IMR-90 (cell line): Measurements from ENCODE around the gene LGI1. TPM values are rescaled to one million over a fixed set of nuclear protein-coding genes. Genes with fewer than 3 reads are reported as not detected.

Experiments used
- ATAC-seq: fragments of 200-7000 bp; cut with Tn5 transposase; 2 replicates; pipeline ENCODE4 v1.9.1; 2020; ENCODE audit warnings: low read depth, mild to moderate bottlenecking, moderate library complexity
- BruUV-seq: library from RNA; stranded (reverse); fragments of 400-500 nt; replicated peaks from 2 replicates; lab custom pipeline; 2021; lab: Mats Ljungman, UMichigan
- CTCF ChIA-PET: fragments of 300-600 bp; formaldehyde crosslinking; extraction: SDS; loops from one replicate; lab custom pipeline; 2021; ENCODE audit warnings: antibody characterized with exemption; lab: Yijun Ruan, JAX
- POLR2A ChIA-PET: fragments of 300-600 bp; sonication (Branson Sonifier 250); formaldehyde crosslinking; loops from one replicate; lab custom pipeline; 2022; ENCODE audit warnings: antibody characterized with exemption; ENCODE audit not compliant: unreplicated experiment; lab: Charles Lee
- DNase-seq: peaks from one replicate; pipeline ENCODE4 v3.0.0; 2013
- H2AFZ ChIP-seq: replicated peaks from 2 replicates; pipeline ENCODE3; 2013; ENCODE audit warnings: low read length, mild to moderate bottlenecking; ENCODE audit not compliant: poor library complexity
- H2AK5ac ChIP-seq: 2 replicates; pipeline ENCODE4 v1.6.1; 2013; ENCODE audit warnings: low read depth, low read length, inconsistent platforms
- H2AK9ac ChIP-seq: replicated peaks from 2 replicates; pipeline ENCODE3; 2013; ENCODE audit warnings: mild to moderate bottlenecking, low read depth, low read length, moderate library complexity; ENCODE audit not compliant: poor library complexity
- H2BK120ac ChIP-seq: 2 replicates; pipeline ENCODE4 v1.6.1; 2013; ENCODE audit warnings: low read depth, low read length, inconsistent platforms
- H2BK15ac ChIP-seq: 3 replicates; pipeline ENCODE4 v1.6.1; 2013; ENCODE audit warnings: low read depth, low read length, inconsistent platforms
- H2BK20ac ChIP-seq: 2 replicates; pipeline ENCODE4 v1.6.1; 2013; ENCODE audit warnings: low read depth, mild to moderate bottlenecking, inconsistent platforms, low read length, moderate library complexity
- H2BK5ac ChIP-seq: 2 replicates; pipeline ENCODE4 v1.6.1; 2013; ENCODE audit warnings: mild to moderate bottlenecking, low read depth, low read length, inconsistent platforms; ENCODE audit not compliant: poor library complexity, severe bottlenecking
- H3K14ac ChIP-seq: replicated peaks from 2 replicates; pipeline ENCODE4 v1.6.1; 2013; ENCODE audit warnings: low read depth, low read length, inconsistent platforms
- H3K18ac ChIP-seq: 2 replicates; pipeline ENCODE4 v1.6.1; 2013; ENCODE audit warnings: low read depth, low read length, control low read depth
- H3K23ac ChIP-seq: 2 replicates; pipeline ENCODE4 v1.6.1; 2013; ENCODE audit warnings: low read depth, low read length, inconsistent platforms
- H3K27ac ChIP-seq: 2 replicates; pipeline ENCODE4 v1.5.1; 2013; ENCODE audit warnings: mild to moderate bottlenecking, control low read depth, low read length; ENCODE audit not compliant: insufficient read depth
- H3K27me3 ChIP-seq: 2 replicates; pipeline ENCODE4 v1.6.1; 2013; ENCODE audit warnings: low read length; ENCODE audit not compliant: control insufficient read depth, insufficient read depth
- H3K36me3 ChIP-seq: 2 replicates; pipeline ENCODE4 v1.6.1; 2013; ENCODE audit warnings: low read length, mixed read lengths; ENCODE audit not compliant: control insufficient read depth, insufficient read depth
- H3K4ac ChIP-seq: 2 replicates; pipeline ENCODE4 v1.6.1; 2013; ENCODE audit warnings: low read depth, low read length, inconsistent platforms
- H3K4me1 ChIP-seq: 2 replicates; pipeline ENCODE4 v1.6.1; 2013; ENCODE audit warnings: low read length, mixed read lengths; ENCODE audit not compliant: control insufficient read depth, insufficient read depth
- H3K4me2 ChIP-seq: 2 replicates; pipeline ENCODE4 v1.6.1; 2013; ENCODE audit warnings: low read depth, mild to moderate bottlenecking, control low read depth, low read length, moderate library complexity
- H3K4me3 ChIP-seq: 2 replicates; pipeline ENCODE4 v1.5.1; 2013; ENCODE audit warnings: low read depth, mild to moderate bottlenecking, control low read depth, low read length, moderate library complexity; ENCODE audit not compliant: insufficient read depth
- H3K56ac ChIP-seq: 2 replicates; pipeline ENCODE4 v1.6.1; 2013; ENCODE audit warnings: low read length, inconsistent platforms; ENCODE audit not compliant: insufficient read depth; ENCODE audit errors: extremely low read depth
- H3K79me1 ChIP-seq, 2 experiments: 2 replicates each; pipeline ENCODE4 v1.6.1; 2013; ENCODE audit warnings: low read length in 2 of 2, inconsistent platforms in 1 of 2, low read depth in 1 of 2
- H3K9ac ChIP-seq: 2 replicates; pipeline ENCODE4 v1.6.1; 2013; ENCODE audit warnings: low read depth, low read length, control low read depth
- H3K9me1 ChIP-seq: 2 replicates; pipeline ENCODE4 v1.6.1; 2013; ENCODE audit warnings: low read length, inconsistent platforms; ENCODE audit not compliant: insufficient read depth
- H3K9me3 ChIP-seq: 2 replicates; pipeline ENCODE4 v1.6.1; 2013; ENCODE audit warnings: low read length; ENCODE audit not compliant: control insufficient read depth, insufficient read depth
- H4K20me1 ChIP-seq: 2 replicates; pipeline ENCODE4 v1.6.1; 2013; ENCODE audit warnings: low read length, inconsistent platforms; ENCODE audit not compliant: insufficient read depth
- H4K5ac ChIP-seq: 2 replicates; pipeline ENCODE4 v1.6.1; 2013; ENCODE audit warnings: mild to moderate bottlenecking, low read depth, low read length, control low read depth
- H4K8ac ChIP-seq, 2 experiments: 2 replicates each; pipeline ENCODE4 v1.6.1; 2013; ENCODE audit warnings: low read depth in 2 of 2, low read length in 2 of 2, control low read depth in 1 of 2, inconsistent platforms in 1 of 2
- H4K91ac ChIP-seq: 2 replicates; pipeline ENCODE4 v1.6.1; 2013; ENCODE audit warnings: low read depth, low read length, inconsistent platforms; ENCODE audit not compliant: insufficient read depth
- CEBPB ChIP-seq: IDR thresholded peaks from 2 replicates; pipeline ENCODE4 v1.6.1; 2012; ENCODE audit warnings: low read depth, low read length, improper control_type of control experiment
- CTCF ChIP-seq: conservative IDR thresholded peaks from 2 replicates; pipeline ENCODE4 v1.5.1; 2012; ENCODE audit warnings: mild to moderate bottlenecking, low read depth, low read length, improper control_type of control experiment
- RAD21 ChIP-seq: IDR thresholded peaks from 2 replicates; pipeline ENCODE4 v1.6.1; 2012; ENCODE audit warnings: low read length, improper control_type of control experiment
- SMC3 ChIP-seq: fragments of 150-350 bp; IDR thresholded peaks from 2 replicates; pipeline ENCODE4 v1.6.1; 2016; ENCODE audit warnings: low read depth, mild to moderate bottlenecking, antibody characterized with exemption, low read length, moderate library complexity
- WGBS, 2 experiments: methylation state at CpG; one replicate each; pipeline versions ENCODE4 v1.1.5 to v1.1.7; 2013; ENCODE audit warnings: missing lambda C conversion rate in 2 of 2; ENCODE audit not compliant: insufficient read length in 1 of 2; ENCODE audit errors: extremely low coverage in 2 of 2; 5-methylcytosine and 5-hydroxymethylcytosine counted together
- dilution Hi-C: fragments of 300-500 bp; cut with HindIII; formaldehyde crosslinking; loops from one replicate; pipeline ENCODE4 v1.14.3; 2018; ENCODE audit warnings: low sequenced_read_pairs; ENCODE audit not compliant: unreplicated experiment
- in situ Hi-C: fragments of 300-500 bp; cut with MboI; formaldehyde crosslinking; loops from 3 replicates; pipeline ENCODE4 v1.14.3; 2019; ENCODE audit warnings: low sequenced_read_pairs, inconsistent platforms, mixed read lengths
- intact Hi-C: fragments of 100-400 bp; cut with micrococcal nuclease; formaldehyde crosslinking; loops from 2 replicates; pipeline ENCODE4 v1.10.0; 2022
- polyA plus RNA-seq, 3 experiments: library from polyadenylated mRNA; depleted of rRNA; stranded (reverse); fragments of >200 nt; gene quantifications; 2 replicates each; pipeline ENCODE4 v1.2.3, GENCODE V29; 2012; ENCODE audit warnings: low replicate concordance in 1 of 3
- total RNA-seq: library from RNA; depleted of rRNA; stranded (reverse); fragments of >200 nt; gene quantifications from 2 replicates; pipeline ENCODE4 v1.2.3, GENCODE V29; 2012

Gene LGI1
- total and polyA plus RNA-seq, 2 of the 4 experiments (the other 2 are of a cell fraction) = not detected

GRCh38 chr10:93816123-93816747 is 58.5 kb downstream of the LGI1 start:
- Histone ChIP-seq H3K4ac (no peak overlapping the region), H3K36me3 (no peaks in the 10 kb centered on the region), H4K20me1 (no peaks in the 10 kb centered on the region), H3K9me3 (peaks cover 3% of the 10 kb centered on the region; the same call in 1 of the 2 replicates), H3K4me1 (peaks cover 6% of the 10 kb centered on the region), H2AK5ac (no peak overlapping the region), H2BK120ac (no peak overlapping the region), H3K23ac (no peak overlapping the region), H3K18ac (no peak overlapping the region), H2BK20ac (no peak overlapping the region), H2BK5ac (no peak overlapping the region), H4K8ac (no peak overlapping the region), H3K14ac (no peak overlapping the region), H3K9me1 (peaks cover 3% of the 10 kb centered on the region), H3K4me2 (no peak overlapping the region), H4K91ac (no peak overlapping the region), H3K9ac (no peak overlapping the region), H3K27ac (no peak overlapping the region), H3K79me1 (no peaks in the 10 kb centered on the region), H3K4me3 (no peak overlapping the region), H3K56ac (no peak overlapping the region), H2AK9ac (no peak overlapping the region), H2BK15ac (no peak overlapping the region), H4K5ac (no peak overlapping the region), H3K27me3 (peaks cover 21% of the 10 kb centered on the region), H2AFZ (no peak overlapping the region)
- DNase-seq = peak; percentile 47
- CTCF ChIA-PET = interaction anchor here (0.8 to 1.4 kb wide), 5 partner anchors 11 to 261 kb away, joined by 3 to 12 read pairs (median 4); no protein-coding TSS in a partner anchor
- TF ChIP-seq RAD21 (peak; percentile 69), SMC3 (peak; percentile 71), CTCF (peak; percentile 65), CEBPB (no peak)
- intact Hi-C loops = loop anchor here (1.0 to 2.0 kb wide), 3 partner anchors 71 to 262 kb away; partner anchors contain the start of gene FRA10AC1
- WGBS, 2 experiments = no CpG with 5 or more reads among the region's 8 CpGs
- BruUV-seq = no TSS peak
- POLR2A ChIA-PET = no interaction called here
- peak; percentile 91 for ATAC-seq
- in situ Hi-C loops = no loop called here
- dilution Hi-C loops = no loop called here
